Left ventricle myocardium inferior (tissue), 1 donor: ENCODE data around the gene FPR3. TPM values are rescaled to one million over a fixed set of nuclear protein-coding genes. Genes with fewer than 3 reads are reported as not detected.
"Not testable (repeated sequence)": the region's sequence is repeated elsewhere in the genome, so short reads cannot be mapped to it uniquely, and the experiment has no call there.

Experiments used
- DNase-seq: peaks from one replicate; pipeline ENCODE4 v3.0.0-alpha.2; 2020
- H3K27ac ChIP-seq: fragments of 200-600 bp; replicated peaks from 2 replicates; pipeline ENCODE4 v1.8.0; 2021
- H3K27me3 ChIP-seq: fragments of 200-600 bp; 2 replicates; pipeline ENCODE4 v1.8.0; 2021; ENCODE audit warnings: low read depth
- H3K36me3 ChIP-seq: fragments of 200-600 bp; 2 replicates; pipeline ENCODE4 v1.8.0; 2021
- H3K4me1 ChIP-seq: fragments of 200-600 bp; 2 replicates; pipeline ENCODE4 v1.8.0; 2021
- H3K4me3 ChIP-seq: fragments of 200-600 bp; 2 replicates; pipeline ENCODE4 v1.8.0; 2021; ENCODE audit warnings: mild to moderate bottlenecking, moderate library complexity
- H3K9me3 ChIP-seq: fragments of 200-600 bp; replicated peaks from 2 replicates; pipeline ENCODE4 v1.8.0; 2021
- intact Hi-C: fragments of 100-400 bp; cut with micrococcal nuclease; formaldehyde crosslinking; loops from one replicate; pipeline ENCODE4 v1.11.0; 2022
- total RNA-seq: library from RNA; stranded (reverse); fragmentation: NEBNext Ultra II Directional; extraction: Animal tissue kit (Norgen Biotek cat#: 25700); gene quantifications from one replicate; pipeline ENCODE4 v1.2.1, GENCODE V29; 2021
- TF ChIP-seq, protein P1 (sequence below): fragments of 200-600 bp; IDR thresholded peaks from 2 replicates; pipeline ENCODE4 v1.8.0; 2021; ENCODE audit warnings: antibody characterized with exemption, mild to moderate bottlenecking, borderline replicate concordance
- donor health status: DM: no; HTN: yes; CAD: no; lungs with severe emphysema.

Gene FPR3
- total RNA-seq, 1 donor from 2014 or later = 3.6 TPM

GRCh38 chr19:51803519-51803918 lies 8.6 kb downstream of the FPR3 start:
- Histone ChIP-seq H3K4me3 (no peak overlapping the region), H3K9me3 (no peaks in the 10 kb centered on the region), H3K27me3 (no peaks in the 10 kb centered on the region), H3K36me3 (no peaks in the 10 kb centered on the region), H3K27ac (peak overlapping the region; percentile 57), H3K4me1 (peaks cover 71% of the 10 kb centered on the region)
- intact Hi-C loops = no loop called here
- no peak for DNase-seq
- TF ChIP-seq, protein P1, sequence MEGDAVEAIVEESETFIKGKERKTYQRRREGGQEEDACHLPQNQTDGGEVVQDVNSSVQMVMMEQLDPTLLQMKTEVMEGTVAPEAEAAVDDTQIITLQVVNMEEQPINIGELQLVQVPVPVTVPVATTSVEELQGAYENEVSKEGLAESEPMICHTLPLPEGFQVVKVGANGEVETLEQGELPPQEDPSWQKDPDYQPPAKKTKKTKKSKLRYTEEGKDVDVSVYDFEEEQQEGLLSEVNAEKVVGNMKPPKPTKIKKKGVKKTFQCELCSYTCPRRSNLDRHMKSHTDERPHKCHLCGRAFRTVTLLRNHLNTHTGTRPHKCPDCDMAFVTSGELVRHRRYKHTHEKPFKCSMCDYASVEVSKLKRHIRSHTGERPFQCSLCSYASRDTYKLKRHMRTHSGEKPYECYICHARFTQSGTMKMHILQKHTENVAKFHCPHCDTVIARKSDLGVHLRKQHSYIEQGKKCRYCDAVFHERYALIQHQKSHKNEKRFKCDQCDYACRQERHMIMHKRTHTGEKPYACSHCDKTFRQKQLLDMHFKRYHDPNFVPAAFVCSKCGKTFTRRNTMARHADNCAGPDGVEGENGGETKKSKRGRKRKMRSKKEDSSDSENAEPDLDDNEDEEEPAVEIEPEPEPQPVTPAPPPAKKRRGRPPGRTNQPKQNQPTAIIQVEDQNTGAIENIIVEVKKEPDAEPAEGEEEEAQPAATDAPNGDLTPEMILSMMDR = no peak

DNA sequence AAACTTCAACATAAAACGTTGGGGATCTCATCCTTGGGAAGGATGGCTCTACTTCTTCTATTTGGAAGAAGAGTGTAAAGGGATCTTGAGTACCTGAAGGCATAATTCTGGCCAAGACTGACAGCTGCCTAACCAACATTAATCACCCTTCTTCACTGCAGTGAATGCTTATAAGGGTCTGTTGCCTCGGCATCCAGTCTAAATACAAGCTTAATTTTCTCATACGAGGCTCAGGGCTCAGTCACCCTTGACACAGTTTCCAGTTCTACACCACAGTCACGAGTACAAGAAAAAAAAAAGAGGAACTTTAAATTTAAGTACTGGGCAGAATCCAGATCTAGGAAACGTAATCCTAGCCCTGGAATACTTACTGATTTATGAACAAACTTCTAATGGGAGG lies 9.0 kb downstream of the FPR3 start:
- Histone ChIP-seq H3K4me1 (peaks cover 66% of the 10 kb centered on the region), H3K9me3 (no peaks in the 10 kb centered on the region), H3K27me3 (no peaks in the 10 kb centered on the region), H3K36me3 (no peaks in the 10 kb centered on the region), H3K27ac (peak overlapping the region; percentile 57), H3K4me3 (no peak overlapping the region)
- DNase-seq = no peak
- TF ChIP-seq, protein P1 = no peak
- intact Hi-C loops = no loop called here

GRCh38 chr19:51804789-51805188 lies 9.8 kb downstream of the FPR3 start:
- H3K36me3 ChIP-seq, H3K9me3 ChIP-seq, H3K4me3 ChIP-seq, H3K27ac ChIP-seq, H3K27me3 ChIP-seq, DNase-seq, intact Hi-C loops: not testable (repeated sequence)
- peaks cover 63% of the 10 kb centered on the region for H3K4me1 ChIP-seq

- H3K4me1 ChIP-seq = peaks cover 63% of the 10 kb centered on the region
- H3K27ac ChIP-seq, H3K27me3 ChIP-seq, DNase-seq, H3K9me3 ChIP-seq, H3K36me3 ChIP-seq, H3K4me3 ChIP-seq, intact Hi-C loops: not testable (repeated sequence)
These were observed 10.4 kb downstream of the FPR3 start for GRCh38 chr19:51805396-51805795.

- H3K4me1 ChIP-seq = peaks cover 53% of the 10 kb centered on the region
- H3K4me3 ChIP-seq, H3K36me3 ChIP-seq, DNase-seq, intact Hi-C loops, H3K27me3 ChIP-seq, H3K27ac ChIP-seq, H3K9me3 ChIP-seq: not testable (repeated sequence)
These were observed 11.6 kb downstream of the FPR3 start for GRCh38 chr19:51806571-51806970.

DNA sequence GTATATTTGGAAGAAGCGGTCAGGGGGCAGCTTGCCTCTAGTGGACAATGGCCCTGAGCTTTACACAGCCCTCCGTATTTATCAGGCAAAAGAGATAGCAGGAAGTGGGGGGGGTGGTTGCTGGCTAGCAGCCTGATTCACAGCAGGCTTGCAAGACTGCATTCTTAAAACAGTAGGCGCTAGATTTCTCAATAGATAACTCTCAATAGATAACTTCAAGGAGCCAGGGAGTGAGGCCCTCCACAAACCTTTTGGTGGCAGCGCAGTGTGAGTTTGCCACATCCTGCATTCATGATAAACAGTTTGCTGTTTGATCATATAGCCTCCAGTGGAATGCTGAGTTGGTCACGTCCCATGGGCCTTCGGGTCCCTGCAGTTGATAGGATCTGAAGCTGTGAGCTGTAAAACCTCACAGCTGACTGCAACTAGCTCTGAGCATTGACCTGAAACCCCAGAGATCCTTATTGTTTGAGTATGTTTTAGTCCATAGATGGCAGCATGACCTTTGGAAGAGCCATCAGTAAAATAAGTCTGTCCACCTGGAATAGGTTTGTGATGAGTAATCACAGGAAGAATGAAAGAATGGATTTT lies 12.2 kb downstream of the FPR3 start:
- H3K9me3 ChIP-seq = no peaks in the 10 kb centered on the region
- no peaks in the 10 kb centered on the region for H3K36me3 ChIP-seq
- no peaks in the 10 kb centered on the region for H3K27me3 ChIP-seq
- TF ChIP-seq, protein P1 = no peak
- DNase-seq = no peak
- no peak overlapping the region for H3K4me3 ChIP-seq
- H3K27ac ChIP-seq = no peak overlapping the region
- H3K4me1 ChIP-seq = peaks cover 51% of the 10 kb centered on the region
- intact Hi-C loops = no loop called here

GRCh38 chr19:51807925-51808324 lies 13.0 kb downstream of the FPR3 start:
- peaks cover 51% of the 10 kb centered on the region for H3K4me1 ChIP-seq
- H3K9me3 ChIP-seq = no peaks in the 10 kb centered on the region
- H3K36me3 ChIP-seq = no peaks in the 10 kb centered on the region
- TF ChIP-seq, protein P1 = no peak
- intact Hi-C loops = no loop called here
- H3K27ac ChIP-seq = no peak overlapping the region
- H3K4me3 ChIP-seq = no peak overlapping the region
- no peaks in the 10 kb centered on the region for H3K27me3 ChIP-seq
- no peak for DNase-seq
